Mucosa of descending colon (tissue), 3 donors: ENCODE results near the gene PAK1IP1. TPM values are rescaled to one million over a fixed set of nuclear protein-coding genes. Genes with fewer than 3 reads are reported as not detected.
"Not testable (repeated sequence)": the region's sequence is repeated elsewhere in the genome, so short reads cannot be mapped to it uniquely, and the experiment has no call there.

Experiments
- ATAC-seq: fragments of 200-7000 bp; cut with Tn5 transposase; one replicate; pipeline ENCODE4 v1.9.1; 2020; ENCODE audit warnings: mild to moderate bottlenecking, moderate library complexity
- DNase-seq, 3 donors: peaks; one replicate each; pipeline ENCODE4 v3.0.0-alpha.2; 2020
- H3K36me3 ChIP-seq: fragments of 200-600 bp; one replicate; pipeline ENCODE4 v1.8.0; 2021; ENCODE audit warnings: low read depth, mild to moderate bottlenecking
- H3K4me1 ChIP-seq: fragments of 200-600 bp; one replicate; pipeline ENCODE4 v1.8.0; 2021; ENCODE audit warnings: low read depth, mild to moderate bottlenecking
- H3K4me3 ChIP-seq: fragments of 200-600 bp; one replicate; pipeline ENCODE4 v1.8.0; 2021; ENCODE audit warnings: mild to moderate bottlenecking
- H3K9me3 ChIP-seq: fragments of 200-600 bp; one replicate; pipeline ENCODE4 v1.8.0; 2021; ENCODE audit warnings: mild to moderate bottlenecking
- intact Hi-C, 2 donors: fragments of 100-400 bp; cut with DNase I in 1 of 2; cut with micrococcal nuclease in 1 of 2; formaldehyde crosslinking; loops; one replicate each; pipeline versions ENCODE4 v1.11.0 to v1.11.1; 2022; cut with DNase I, micrococcal nuclease
- total RNA-seq, 3 donors: library from RNA; stranded (reverse); fragmentation: NEBNext Ultra II Directional in 2 of 3; extraction: Animal tissue kit (Norgen Biotek cat#: 25700) in 2 of 3; gene quantifications; one replicate each; pipeline versions ENCODE4 v1.2.1 to v1.2.4, GENCODE V29; 2021 to 2023
- TF ChIP-seq, protein P1 (sequence below): fragments of 200-600 bp; IDR thresholded peaks from one replicate; pipeline ENCODE4 v1.8.0; 2022; ENCODE audit warnings: antibody characterized with exemption, mild to moderate bottlenecking
- donor health status: DM: no; HTN: no; CAD: no; lungs with moderate emphysema.
- donor health status: DM: no; HTN: no; CAD: no.
- donor health status: DM: no; HTN: yes; CAD: no.

The PAK1IP1 gene
- total RNA-seq, 3 donors from 2014 or later: 5.8 to 12.5 (median 9.8) TPM

DNA sequence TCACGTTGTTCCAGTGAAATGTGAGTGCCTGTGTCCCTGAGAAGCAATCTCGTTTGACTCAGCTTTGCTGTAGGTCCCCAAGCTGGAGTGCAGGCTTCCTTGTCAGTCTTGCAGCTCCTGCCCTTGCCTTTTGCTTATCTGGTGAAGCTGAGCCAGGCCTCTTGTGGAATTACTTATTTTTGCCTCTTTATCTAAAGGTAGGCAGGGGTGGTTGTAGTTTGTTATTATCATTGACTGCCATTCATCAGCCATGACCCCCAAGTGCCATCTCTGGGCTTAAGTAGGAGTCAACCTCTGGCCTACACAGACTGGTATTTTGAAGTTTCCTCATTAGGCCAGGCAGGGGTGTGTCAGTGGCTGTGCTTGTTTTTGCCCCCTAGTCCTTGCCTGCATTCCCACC, 55.0 kb downstream of the PAK1IP1 start:
- Histone ChIP-seq H3K4me1 (peaks cover 17% of the 10 kb centered on the region), H3K4me3 (no peak overlapping the region), H3K9me3 (no peaks in the 10 kb centered on the region), H3K36me3 (no peaks in the 10 kb centered on the region)
- ATAC-seq: no peak
- no peak for DNase-seq
- TF ChIP-seq, protein P1, sequence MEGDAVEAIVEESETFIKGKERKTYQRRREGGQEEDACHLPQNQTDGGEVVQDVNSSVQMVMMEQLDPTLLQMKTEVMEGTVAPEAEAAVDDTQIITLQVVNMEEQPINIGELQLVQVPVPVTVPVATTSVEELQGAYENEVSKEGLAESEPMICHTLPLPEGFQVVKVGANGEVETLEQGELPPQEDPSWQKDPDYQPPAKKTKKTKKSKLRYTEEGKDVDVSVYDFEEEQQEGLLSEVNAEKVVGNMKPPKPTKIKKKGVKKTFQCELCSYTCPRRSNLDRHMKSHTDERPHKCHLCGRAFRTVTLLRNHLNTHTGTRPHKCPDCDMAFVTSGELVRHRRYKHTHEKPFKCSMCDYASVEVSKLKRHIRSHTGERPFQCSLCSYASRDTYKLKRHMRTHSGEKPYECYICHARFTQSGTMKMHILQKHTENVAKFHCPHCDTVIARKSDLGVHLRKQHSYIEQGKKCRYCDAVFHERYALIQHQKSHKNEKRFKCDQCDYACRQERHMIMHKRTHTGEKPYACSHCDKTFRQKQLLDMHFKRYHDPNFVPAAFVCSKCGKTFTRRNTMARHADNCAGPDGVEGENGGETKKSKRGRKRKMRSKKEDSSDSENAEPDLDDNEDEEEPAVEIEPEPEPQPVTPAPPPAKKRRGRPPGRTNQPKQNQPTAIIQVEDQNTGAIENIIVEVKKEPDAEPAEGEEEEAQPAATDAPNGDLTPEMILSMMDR: no peak
- intact Hi-C loops: no loop called here

DNA sequence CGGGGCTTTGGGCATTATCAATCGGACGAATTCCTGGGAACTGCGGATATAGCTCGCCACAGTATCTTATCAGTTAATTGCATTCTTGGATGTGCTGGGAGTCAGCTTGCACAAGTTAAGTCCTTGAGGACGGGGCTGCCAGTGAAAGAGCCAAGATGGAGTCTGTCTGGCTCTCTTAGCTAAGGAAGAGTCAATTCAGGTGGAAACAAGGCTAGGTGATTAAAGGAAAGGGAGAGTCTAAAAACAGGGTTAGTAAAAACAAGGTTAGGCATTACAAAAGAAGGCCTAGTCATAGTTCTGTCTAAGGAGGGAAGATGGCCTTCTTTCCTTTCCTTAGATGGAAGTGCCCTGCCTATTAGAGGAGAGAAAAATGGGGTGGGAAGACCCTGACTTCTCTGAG, 55.8 kb downstream of the PAK1IP1 start:
- H3K4me1 ChIP-seq: peaks cover 17% of the 10 kb centered on the region
- intact Hi-C loops, H3K9me3 ChIP-seq, ATAC-seq, DNase-seq, H3K4me3 ChIP-seq, H3K36me3 ChIP-seq: not testable (repeated sequence)

DNA sequence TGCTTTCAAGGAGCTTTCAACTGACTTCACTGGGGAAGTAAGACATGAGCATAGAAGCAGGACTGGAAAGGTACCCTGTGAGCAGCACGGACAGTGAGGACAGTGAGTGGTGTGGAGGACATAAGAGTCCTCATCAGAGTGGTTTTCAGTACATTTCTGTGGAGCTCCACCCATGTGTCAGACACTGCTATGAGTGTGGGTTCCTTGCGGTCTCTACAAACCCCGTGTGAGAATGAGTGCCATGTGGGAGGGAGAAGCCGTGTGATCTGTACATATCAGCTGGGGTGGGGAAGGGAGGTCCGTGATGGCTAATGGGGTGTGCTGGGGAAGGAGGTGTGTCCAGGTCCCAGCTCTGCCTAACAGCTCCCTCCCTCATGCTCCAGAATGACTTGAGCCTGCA, 57.0 kb downstream of the PAK1IP1 start:
- H3K4me1 ChIP-seq: peaks cover 17% of the 10 kb centered on the region
- H3K9me3 ChIP-seq, intact Hi-C loops, ATAC-seq, DNase-seq, H3K4me3 ChIP-seq, H3K36me3 ChIP-seq: not testable (repeated sequence)

DNA sequence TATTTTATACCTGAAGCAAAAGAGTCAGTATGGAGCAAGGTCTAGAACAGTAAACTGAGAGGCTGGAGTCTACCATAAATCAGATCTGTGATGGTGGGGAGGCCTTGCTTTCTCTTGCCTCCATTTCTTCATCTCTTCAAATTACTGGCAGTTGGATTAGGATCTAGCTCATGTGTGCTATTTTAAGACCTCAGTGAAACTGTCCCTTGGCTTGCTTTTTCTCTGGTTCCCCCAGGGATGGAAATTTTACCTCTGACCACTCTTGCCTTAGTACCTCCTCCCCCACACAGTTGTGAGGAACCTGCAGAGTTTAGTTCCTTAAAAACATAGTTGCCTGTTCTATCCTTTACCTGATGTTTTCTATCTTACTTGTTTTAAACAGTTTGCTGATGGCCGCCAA, 61.3 kb downstream of the PAK1IP1 start:
- Histone ChIP-seq H3K4me3 (no peak overlapping the region), H3K9me3 (no peaks in the 10 kb centered on the region), H3K4me1 (no peaks in the 10 kb centered on the region), H3K36me3 (no peaks in the 10 kb centered on the region)
- no peak for ATAC-seq
- intact Hi-C loops: no loop called here
- no peak for DNase-seq
- TF ChIP-seq, protein P1: no peak

Other genes starting within 250 kb of the PAK1IP1 start
- gene GCNT2, start 173.6 kb upstream of the PAK1IP1 start, total RNA-seq: 10 to 100 TPM; 11.7 to 22.3 (median 19.8) TPM
- 1 to 10 TPM in 2 of 3 donors, not detected in 1; 1.2 to 1.7 TPM for gene C6orf52, start 356 bp upstream of the PAK1IP1 start, total RNA-seq
- gene TMEM14C, start 28.1 kb downstream of the PAK1IP1 start, total RNA-seq: 10 to 100 TPM; 69.2 to 96.3 (median 86.7) TPM
- 10 to 100 TPM; 48.9 to 61.2 (median 60.8) TPM for gene TMEM14B, start 52.8 kb downstream of the PAK1IP1 start, total RNA-seq
- gene MAK, start 143.6 kb downstream of the PAK1IP1 start, total RNA-seq: not detected
- gene GCM2, start 187.1 kb downstream of the PAK1IP1 start, total RNA-seq: not detected
- under 1 TPM in 2 of 3 donors, not detected in 1; 0.12 to 0.57 TPM for gene SYCP2L, start 192.1 kb downstream of the PAK1IP1 start, total RNA-seq